Nephron progenitor cell (in vitro differentiated cells): Measurements from ENCODE around the gene MRPL21.

Source experiments
- DNase-seq: peaks from one replicate; pipeline ENCODE4 v3.0.0; 2021
- H3K27ac Mint-ChIP-seq: 2 replicates; pipeline ENCODE4 v1.8.0; 2021; ENCODE audit warnings: mild to moderate bottlenecking, moderate library complexity, mixed read lengths
- H3K27me3 Mint-ChIP-seq: 2 replicates; pipeline ENCODE4 v1.8.0; 2021; ENCODE audit warnings: mild to moderate bottlenecking, low read depth, mixed read lengths; ENCODE audit not compliant: poor library complexity
- H3K36me3 Mint-ChIP-seq: 2 replicates; pipeline ENCODE4 v1.8.0; 2021; ENCODE audit warnings: low read depth, mixed read lengths
- H3K4me1 Mint-ChIP-seq: 2 replicates; pipeline ENCODE4 v1.8.0; 2021; ENCODE audit warnings: mixed read lengths
- H3K4me3 Mint-ChIP-seq: 2 replicates; pipeline ENCODE4 v1.8.0; 2021; ENCODE audit warnings: mild to moderate bottlenecking, moderate library complexity, mixed read lengths
- H3K9me3 Mint-ChIP-seq: 2 replicates; pipeline ENCODE4 v1.8.0; 2021; ENCODE audit warnings: mild to moderate bottlenecking, moderate library complexity, mixed read lengths
- TF ChIP-seq, protein P1 (sequence below): fragments of 200-600 bp; sonication (generic); IDR thresholded peaks from 2 replicates; pipeline ENCODE4 v1.5.0; 2021; ENCODE audit warnings: antibody characterized with exemption

MRPL21 gene

DNA sequence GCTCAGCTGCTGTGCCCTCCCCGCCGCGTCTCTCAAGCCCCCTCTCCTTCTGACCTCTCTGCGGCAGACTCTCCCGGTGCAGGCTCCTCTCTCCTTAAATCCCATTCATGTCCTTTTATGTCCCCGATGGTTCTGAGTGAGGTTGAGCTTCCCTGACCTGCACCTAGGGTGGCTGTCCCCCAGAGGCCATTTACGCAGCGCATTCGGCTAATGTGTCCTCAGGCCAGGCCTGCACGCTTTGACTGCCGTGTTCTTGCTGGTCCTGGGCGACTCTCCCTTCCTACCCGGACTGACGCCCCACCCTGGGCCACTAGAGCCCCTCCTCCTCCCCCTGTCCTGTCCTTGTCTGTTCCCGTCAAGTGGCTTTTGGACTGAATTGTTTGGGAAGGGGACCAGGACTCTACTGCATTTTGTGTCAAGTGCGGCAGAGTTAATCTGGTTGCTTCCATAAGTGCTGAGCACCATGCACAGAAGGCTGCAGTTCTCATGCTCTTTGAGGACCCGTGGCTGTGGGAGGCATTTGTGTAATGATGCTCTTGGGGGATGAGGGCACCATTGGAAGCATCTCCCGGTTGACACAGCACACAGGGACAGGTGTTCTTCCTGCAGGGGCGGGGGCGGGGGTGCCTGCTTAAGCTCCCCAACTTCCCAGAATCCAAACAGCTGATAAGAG, 37.2 kb upstream of the MRPL21 start:
- H3K9me3 Mint-ChIP-seq = no peaks in the 10 kb centered on the region
- H3K36me3 Mint-ChIP-seq = no peaks in the 10 kb centered on the region
- no peaks in the 10 kb centered on the region for H3K27me3 Mint-ChIP-seq
- DNase-seq = no peak
- TF ChIP-seq, protein P1, sequence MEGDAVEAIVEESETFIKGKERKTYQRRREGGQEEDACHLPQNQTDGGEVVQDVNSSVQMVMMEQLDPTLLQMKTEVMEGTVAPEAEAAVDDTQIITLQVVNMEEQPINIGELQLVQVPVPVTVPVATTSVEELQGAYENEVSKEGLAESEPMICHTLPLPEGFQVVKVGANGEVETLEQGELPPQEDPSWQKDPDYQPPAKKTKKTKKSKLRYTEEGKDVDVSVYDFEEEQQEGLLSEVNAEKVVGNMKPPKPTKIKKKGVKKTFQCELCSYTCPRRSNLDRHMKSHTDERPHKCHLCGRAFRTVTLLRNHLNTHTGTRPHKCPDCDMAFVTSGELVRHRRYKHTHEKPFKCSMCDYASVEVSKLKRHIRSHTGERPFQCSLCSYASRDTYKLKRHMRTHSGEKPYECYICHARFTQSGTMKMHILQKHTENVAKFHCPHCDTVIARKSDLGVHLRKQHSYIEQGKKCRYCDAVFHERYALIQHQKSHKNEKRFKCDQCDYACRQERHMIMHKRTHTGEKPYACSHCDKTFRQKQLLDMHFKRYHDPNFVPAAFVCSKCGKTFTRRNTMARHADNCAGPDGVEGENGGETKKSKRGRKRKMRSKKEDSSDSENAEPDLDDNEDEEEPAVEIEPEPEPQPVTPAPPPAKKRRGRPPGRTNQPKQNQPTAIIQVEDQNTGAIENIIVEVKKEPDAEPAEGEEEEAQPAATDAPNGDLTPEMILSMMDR = no peak
- H3K4me1 Mint-ChIP-seq = peaks cover 3% of the 10 kb centered on the region
- H3K4me3 Mint-ChIP-seq = no peak overlapping the region
- H3K27ac Mint-ChIP-seq = no peak overlapping the region

DNA sequence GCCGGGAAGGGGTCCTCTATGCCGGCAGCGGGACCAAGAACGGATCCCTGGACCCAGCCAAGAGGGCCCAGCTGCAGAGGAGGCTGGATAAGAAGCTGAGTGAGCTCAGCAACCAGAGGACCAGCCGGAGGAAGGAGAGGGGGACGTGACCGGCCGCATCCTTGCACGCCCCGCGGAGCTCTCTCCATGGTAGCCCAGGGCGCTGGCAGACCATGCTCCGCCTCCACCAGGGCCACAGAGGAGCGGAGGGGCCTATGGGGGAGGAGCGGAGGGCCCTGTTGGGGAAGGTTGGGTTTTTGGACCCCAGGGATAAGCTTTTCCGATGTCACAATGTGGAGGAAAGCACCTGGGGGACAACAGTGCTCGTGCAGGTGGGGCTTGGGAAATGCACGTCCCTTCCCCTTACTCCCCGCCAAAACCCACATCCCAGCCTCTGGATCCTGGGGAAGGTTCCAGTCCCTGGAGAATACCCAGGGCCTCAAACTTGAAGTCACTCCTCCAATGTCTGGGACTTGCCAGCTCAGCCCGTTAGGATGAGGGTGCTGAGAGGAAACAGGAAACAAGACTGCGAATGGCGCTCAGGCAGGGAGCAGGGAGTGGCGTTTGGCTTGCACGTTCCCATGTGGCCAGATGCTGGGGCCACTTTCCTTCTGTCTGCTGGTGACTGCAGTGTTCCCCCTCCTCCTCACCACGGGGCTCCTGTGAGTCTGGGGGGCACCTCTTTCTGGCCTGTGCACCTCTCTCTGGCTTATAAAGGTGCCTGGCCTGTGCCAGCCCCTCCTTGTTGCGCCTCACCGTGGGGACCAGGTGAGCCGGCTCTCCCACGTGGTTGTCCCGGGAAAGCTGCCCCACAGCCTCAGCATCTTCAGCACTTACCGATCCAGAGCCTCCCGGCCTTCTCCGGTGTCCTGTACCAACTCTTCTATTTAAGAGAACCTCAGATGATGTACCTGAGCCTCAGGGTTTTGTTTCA, 36.2 kb upstream of the MRPL21 start:
- no peaks in the 10 kb centered on the region for H3K27me3 Mint-ChIP-seq
- H3K4me3 Mint-ChIP-seq = no peak overlapping the region
- H3K27ac Mint-ChIP-seq = no peak overlapping the region
- TF ChIP-seq, protein P1 = no peak
- H3K9me3 Mint-ChIP-seq = no peaks in the 10 kb centered on the region
- no peaks in the 10 kb centered on the region for H3K4me1 Mint-ChIP-seq
- DNase-seq = no peak
- no peaks in the 10 kb centered on the region for H3K36me3 Mint-ChIP-seq

DNA sequence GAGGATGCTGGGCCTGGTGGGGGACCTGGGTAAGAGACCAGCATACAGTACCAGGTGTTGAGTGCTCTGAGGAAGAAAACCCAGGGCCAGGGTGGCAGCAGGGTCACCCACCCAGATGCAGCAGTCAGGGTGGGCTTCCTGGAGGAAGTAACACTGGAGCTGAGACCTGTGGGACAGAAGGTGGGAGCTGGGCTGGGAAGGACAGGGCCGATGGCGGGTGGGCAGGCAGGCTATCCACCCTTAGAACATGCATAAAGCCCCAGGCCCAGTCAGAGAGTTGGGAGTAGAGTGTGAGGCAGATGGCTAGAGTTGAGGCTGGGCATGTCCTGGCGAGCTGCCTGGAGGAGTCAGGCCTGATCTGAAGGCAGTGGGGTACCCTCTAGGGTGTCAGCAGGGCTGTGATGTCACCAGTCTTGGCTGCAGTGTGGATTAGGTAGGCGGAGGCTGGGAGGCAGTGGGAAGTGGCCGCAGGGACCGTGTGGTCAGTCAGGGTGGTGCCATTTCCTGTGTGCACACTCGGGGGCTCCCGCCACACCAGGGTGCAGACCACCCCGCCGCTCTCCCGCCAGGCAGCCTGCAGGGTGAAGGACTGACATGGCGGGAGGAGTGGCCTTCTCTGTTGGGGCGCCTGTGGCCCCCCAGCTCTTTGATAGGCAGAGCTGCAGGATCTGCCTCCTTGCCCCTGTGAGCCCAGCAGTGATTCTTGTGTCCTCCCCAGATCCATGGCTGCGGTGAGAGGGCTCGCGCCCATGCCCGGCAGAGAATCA, 35.4 kb upstream of the MRPL21 start:
- Mint-ChIP-seq H3K36me3 (no peaks in the 10 kb centered on the region), H3K4me1 (no peaks in the 10 kb centered on the region), H3K27me3 (no peaks in the 10 kb centered on the region), H3K4me3 (no peak overlapping the region), H3K9me3 (no peaks in the 10 kb centered on the region), H3K27ac (no peak overlapping the region)
- DNase-seq = no peak
- TF ChIP-seq, protein P1 = no peak

DNA sequence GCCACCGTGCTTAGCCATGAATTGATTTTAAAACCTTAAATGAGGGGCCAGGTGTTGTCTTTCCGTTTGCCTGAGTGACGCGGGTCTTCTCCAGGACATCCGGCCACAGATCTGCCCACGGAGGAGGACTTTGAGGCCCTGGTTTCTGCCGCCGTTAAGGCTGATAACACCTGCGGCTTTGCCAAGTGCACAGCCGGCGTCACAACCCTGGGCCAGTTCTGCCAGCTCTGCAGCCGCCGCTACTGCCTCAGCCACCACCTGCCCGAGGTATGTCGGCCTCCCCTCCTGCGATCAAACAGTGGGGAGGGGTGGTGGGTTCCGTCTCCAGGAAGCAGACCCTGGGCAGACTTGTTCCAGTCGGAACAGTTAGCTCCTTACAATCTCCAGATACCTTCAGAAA, 34.5 kb upstream of the MRPL21 start:
- Mint-ChIP-seq H3K36me3 (no peaks in the 10 kb centered on the region), H3K4me1 (no peaks in the 10 kb centered on the region), H3K4me3 (no peak overlapping the region), H3K9me3 (no peaks in the 10 kb centered on the region), H3K27ac (no peak overlapping the region), H3K27me3 (no peaks in the 10 kb centered on the region)
- TF ChIP-seq, protein P1 = no peak
- DNase-seq = no peak

DNA sequence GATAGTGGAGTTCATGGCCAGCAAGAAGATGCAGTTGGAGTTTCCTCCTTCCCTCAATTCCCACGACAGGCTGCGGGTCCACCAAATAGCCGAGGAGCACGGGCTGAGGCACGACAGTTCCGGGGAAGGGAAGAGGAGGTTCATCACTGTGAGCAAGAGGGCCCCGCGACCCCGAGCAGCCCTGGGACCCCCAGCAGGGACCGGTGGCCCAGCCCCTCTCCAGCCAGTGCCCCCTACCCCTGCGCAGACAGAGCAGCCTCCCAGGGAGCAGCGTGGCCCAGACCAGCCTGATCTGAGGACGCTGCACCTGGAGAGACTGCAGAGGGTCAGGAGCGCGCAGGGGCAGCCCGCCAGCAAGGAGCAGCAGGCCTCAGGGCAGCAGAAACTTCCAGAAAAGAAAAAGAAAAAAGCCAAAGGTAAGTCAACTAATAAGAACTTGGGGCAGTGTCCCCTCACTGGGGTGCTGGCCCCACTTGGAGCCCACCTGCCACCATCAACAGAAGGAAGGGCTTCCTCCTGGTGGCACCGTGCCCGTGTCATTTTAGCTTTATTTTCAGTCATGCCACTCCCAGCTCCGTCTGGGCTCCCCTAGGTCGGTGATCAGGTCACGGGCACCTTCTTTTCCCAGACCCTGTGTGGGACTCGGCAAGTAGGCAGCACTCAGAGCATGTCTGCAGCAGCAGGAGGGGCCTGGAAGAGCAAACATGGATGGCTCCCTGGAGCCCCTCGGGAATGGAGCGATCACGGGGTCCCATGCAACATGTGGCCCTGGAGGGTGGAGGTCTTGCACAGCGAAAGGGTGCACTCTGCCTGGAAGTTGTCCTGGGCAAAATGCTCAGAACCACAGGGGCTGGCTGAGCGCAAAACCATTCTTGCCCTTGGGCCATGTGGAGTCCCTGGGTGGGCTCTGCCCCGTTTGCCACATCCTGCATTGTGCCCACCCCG, 33.3 kb upstream of the MRPL21 start:
- no peak overlapping the region for H3K4me3 Mint-ChIP-seq
- H3K36me3 Mint-ChIP-seq = peaks cover under 1% of the 10 kb centered on the region
- TF ChIP-seq, protein P1 = no peak
- no peak for DNase-seq
- no peaks in the 10 kb centered on the region for H3K4me1 Mint-ChIP-seq
- H3K27me3 Mint-ChIP-seq = no peaks in the 10 kb centered on the region
- no peaks in the 10 kb centered on the region for H3K9me3 Mint-ChIP-seq
- no peak overlapping the region for H3K27ac Mint-ChIP-seq
